HG02852 (cell line): ENCODE measurements around the gene KCNJ18.
"Not testable (repeated sequence)": the region's sequence is repeated elsewhere in the genome, so short reads cannot be mapped to it uniquely, and the experiment has no call there.

Experiments used
- ATAC-seq: cut with Tn5 transposase; IDR thresholded peaks from one replicate; pipeline ENCODE4 v1.9.1; 2021; ENCODE audit warnings: mild to moderate bottlenecking, moderate library complexity; ENCODE audit not compliant: unreplicated experiment

Gene KCNJ18

GRCh38 chr17:21670361-21671155 is 21.8 kb upstream of the KCNJ18 start:
- ATAC-seq = not testable (repeated sequence)

GRCh38 chr17:21671437-21671836 is 20.9 kb upstream of the KCNJ18 start:
- ATAC-seq = not testable (repeated sequence)

GRCh38 chr17:21671871-21672270 is 20.5 kb upstream of the KCNJ18 start:
- not testable (repeated sequence) for ATAC-seq

DNA sequence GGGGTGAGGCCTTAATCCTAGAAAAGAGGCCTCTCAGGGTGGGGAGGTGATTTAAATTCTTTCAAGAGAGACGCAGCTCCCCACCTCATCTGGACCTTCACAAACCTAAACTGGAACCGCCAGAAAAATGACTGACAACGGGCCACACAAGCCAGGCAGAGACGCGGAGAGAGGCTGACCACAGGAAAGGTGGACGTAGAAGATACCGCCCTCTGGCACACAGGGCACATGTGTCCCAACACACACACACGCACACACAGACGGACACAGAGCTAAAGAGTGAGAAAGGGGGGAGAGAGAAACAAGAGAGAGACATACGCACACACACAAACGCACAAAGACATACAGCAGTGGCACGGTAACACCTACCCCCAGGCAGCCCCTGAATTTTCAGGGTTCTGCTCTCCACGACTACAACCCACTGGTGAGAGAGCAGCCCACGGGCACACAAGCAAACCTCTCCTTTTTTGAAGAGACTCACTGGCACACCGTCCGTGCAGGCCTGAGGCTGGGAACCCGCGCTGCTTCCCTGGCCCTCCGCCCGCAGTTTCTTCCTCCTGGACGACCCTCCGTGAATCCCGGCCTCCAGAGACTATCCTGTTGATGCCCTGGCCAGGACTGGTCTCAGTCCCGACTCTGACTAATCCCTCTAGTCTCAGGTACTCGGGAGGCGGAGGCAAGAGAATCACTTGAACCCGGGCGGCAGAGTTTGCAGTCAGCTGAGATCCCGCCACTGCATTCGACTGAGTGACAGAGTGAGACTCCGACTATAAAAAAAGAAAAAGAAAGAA is 18.7 kb upstream of the KCNJ18 start:
- ATAC-seq = not testable (repeated sequence)

DNA sequence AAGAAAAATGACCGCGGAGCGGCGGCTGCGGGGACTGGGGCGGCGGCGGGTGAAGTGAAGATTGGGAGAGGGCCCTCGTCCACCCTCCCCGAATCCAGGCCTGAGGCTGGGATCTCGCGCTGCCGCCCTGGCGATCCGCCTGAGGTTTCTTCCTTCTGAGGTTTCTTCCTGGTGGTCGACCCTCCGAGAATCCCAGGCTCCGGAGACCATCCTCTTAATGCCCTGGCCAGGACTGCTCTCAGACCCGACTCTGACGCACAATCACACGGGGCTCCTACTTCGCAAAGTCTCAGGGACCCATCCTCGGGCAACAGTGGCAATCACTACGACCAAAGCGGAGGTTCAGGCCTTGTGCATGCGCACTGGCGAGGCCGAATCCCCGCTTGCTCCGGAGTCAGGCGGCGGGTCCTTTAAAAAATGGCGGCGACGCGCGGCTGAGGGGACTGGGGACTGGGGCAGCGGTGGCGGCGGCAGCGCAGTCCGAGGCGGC is 18.0 kb upstream of the KCNJ18 start:
- ATAC-seq = no peak

GRCh38 chr17:21674891-21675738 is 17.2 kb upstream of the KCNJ18 start:
- ATAC-seq = not testable (repeated sequence)

DNA sequence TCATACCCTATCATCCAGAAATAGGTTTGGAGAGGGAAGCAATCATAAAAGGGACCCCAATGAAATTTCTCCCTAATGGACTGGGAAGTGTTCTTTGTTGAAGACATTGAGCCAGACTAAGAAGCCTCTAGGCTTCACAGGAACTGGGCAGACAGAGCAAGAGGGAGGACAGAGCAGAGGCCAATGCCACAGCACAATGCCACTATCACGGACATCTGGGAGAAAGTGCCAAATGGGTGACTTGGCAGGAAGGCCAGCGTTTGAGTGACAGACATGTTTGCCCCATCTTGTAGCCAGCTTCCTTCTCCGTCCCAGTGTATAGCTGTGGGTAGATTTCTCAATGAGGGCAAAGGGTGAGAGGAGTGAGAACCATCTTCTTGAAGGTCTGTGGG is 16.6 kb upstream of the KCNJ18 start:
- not testable (repeated sequence) for ATAC-seq

GRCh38 chr17:21676281-21677111 is 15.8 kb upstream of the KCNJ18 start:
- no peak for ATAC-seq

DNA sequence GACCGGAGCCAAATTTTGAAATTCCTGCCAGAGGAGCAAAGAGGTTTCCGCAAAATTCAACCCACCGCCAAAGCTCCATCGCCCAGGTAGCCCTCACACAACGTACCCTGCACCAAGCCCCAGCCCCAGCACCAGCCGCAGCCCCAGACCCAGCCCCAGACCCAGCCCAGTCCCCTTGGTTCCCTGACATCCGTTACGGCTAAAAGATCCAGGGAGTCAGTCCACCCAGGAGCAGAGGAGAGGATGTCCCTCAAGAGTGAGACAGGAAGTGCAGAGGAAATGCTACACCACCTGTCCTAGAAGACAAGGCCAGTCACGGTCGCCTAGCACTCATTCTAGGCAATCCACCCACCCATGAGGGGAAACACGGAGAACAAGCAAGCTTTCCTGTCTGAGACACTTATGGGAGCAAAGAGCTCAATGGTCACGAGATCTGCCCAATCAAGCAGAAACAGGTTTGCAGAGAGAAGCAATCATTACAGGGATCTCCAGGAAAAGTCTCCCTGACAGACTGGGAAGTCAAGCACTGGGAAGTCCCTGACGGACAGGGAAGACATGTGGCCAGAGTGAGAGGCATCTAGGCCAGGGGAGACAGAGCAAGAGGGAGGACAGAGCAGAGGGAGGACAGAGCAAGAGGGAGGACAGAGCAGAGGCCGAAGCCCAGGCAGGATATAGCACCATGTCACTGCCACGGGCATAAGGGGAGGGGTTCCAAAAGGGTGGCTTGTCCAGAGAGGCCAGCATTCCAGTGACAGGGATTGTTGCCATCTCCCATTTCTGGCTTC is 15.0 kb upstream of the KCNJ18 start:
- ATAC-seq = no peak

DNA sequence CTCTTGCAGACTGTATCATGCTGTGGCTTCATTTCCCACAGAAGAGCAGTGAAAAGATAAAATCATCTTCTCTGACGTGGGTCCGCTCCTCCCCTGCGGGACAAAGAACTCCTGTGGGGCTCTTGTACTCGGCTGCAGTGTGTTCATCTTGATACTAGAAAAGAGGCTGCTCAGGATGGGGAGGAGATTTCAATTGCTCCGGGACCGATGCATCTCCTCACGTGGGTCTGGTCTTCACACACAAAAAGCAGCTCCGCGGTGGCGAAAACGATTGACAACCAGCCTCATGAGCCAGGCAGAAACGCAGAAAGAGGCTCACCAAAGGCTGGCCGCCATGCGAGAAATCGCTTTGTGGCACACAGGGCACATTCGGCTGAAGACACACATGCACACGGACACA is 14.4 kb upstream of the KCNJ18 start:
- ATAC-seq = no peak

DNA sequence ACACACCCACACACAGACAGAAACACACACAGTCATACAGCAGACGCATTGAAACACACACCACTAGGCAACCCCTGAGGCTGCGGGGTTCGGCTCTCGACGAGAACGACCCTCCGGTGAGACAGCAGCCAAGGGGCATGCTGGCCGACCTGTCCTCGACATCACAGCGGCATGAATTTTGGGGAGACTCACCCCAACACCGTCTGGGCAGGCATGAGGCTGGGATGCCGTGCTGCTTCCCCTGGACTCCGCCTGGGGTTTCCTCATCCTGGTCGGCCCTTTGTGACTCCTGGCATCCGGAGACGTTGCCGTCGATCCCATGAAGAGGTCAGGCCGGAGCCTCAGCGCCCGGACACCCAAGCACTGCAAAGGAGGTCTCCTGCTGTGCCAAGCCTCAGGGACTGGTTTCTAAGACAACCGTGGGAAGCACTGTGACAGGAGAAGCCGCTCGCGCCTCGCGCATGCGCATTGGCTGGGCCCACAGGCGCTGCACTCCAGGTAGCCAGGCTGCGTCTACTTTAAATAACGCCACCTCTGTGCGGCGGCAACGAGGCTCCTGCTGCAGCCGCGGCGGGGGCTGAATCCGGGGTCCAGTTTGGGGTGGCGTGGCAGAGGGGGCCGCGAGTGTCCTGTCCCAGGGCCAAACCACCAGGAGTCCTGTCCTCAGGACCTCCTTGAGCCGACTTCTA is 13.8 kb upstream of the KCNJ18 start:
- ATAC-seq = no peak

DNA sequence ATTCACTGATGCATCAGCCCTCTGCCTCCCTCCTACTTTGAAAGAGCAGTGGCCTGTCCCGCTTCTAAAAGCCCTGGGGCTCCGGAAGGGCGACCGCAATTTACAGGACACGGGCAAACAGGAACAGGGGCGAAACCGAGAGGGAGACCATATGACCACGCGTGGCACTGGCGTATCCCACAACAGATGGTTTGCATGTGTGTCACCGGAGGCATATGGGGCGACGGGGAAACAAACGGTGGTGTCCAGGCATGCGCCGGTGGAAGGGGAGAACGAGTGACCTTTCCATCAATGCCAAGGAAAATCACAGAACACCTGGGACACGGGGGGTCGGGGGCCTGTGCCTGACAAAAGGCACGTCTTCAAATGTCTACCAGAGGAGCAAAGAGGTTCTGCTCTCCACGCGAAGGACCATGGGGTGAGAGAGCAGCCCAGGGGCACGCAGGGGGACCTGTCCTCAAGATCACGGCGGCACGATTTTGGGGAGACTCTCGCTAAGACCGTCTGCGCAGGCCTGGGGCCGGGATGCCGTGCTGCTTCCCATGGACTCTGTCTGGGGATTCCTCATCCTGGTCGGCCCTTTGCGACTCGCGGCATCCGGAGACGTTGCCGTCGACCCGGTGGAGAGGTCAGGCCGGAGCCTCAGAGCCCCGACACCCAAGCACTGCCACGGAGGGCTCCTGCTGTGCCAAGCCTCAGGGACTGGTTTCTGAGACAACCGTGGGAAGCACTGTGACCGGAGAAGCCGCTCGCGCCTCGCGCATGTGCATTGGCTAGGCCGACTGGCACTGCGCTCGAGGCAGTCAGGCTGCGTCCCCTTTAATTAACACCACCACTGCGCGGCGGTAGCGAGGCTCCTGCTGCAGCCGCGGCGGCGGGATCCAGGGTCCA is 12.8 kb upstream of the KCNJ18 start:
- no peak for ATAC-seq

DNA sequence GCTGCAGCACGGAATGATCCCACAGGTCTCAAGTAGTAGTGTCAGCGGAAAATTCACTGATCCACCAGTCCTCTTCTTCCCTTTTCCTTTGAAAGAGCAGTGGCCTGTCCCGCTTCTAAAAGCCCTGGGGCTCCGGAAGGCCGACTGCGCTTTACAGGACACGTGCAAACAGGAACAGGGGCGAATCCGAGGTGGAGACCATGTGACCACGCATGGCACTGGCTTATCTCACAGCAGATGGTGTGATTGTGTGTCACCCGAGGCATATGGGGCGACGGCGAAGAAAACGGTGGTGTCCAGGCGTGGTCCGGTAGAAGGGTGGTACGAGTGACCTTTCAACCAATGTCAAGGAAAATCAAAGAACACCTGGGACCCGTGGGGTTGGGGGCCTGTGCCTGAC is 12.0 kb upstream of the KCNJ18 start:
- ATAC-seq = no peak

DNA sequence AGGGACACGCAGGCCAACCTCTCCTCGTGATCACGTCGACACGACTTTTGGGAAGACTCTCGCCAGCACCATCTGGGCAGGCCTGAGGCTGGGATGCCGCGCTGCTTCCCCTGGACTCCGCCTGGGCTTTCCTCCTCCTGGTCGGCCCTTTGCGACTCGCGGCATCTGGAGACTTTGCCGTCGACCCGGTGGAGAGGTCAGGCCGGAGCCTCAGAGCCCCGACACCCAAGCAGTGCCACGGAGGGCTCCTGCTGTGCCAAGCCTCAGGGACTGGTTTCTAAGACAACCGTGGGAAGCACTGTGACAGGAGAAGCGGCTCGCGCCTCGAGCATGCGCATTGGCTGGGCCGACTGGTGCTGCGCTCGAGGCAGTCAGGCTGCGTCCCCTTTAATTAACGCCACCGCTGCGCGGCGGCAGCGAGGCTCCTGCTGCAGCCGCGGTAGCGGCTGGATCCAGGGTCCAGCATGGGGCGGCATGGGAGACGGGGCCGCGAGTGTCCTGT is 11.4 kb upstream of the KCNJ18 start:
- not testable (repeated sequence) for ATAC-seq

DNA sequence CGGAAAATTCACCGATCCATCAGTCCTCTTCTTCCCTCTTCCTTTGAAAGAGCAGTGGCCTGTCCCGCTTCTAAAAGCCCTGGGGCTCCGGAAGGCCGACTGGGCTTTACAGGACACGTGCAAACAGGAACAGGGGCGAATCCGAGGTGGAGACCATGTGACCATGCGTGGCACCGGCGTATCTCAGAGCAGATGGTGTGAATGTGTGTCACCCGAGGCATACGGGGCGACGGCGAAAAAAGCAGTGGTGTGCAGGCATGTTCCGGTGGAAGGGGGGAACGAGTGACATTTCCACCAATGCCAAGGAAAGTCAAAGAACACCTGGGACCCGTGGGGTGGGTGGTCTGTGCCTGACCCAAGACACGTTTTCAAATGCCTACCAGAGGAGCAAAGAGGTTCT is 10.7 kb upstream of the KCNJ18 start:
- not testable (repeated sequence) for ATAC-seq

DNA sequence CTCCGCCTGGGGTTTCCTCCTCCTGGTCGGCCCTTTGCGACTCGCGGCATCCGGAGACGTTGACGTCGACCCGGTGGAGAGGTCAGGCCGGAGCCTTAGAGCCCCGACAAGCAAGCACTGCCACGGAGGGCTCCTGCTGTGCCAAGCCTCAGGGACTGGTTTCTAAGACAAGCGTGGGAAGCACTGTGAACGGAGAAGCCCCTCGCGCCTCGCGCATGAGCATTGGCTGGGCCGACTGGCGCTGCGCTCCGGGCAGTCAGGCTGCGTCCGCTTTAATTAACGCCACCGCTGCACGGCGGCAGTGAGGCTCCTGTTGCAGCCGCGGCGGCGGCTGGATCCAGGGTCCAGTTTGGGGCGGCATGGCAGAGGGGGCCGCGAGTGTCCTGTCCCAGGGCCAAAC is 10.2 kb upstream of the KCNJ18 start:
- ATAC-seq = not testable (repeated sequence)

GRCh38 chr17:21683142-21683712 is 9.1 kb upstream of the KCNJ18 start:
- not testable (repeated sequence) for ATAC-seq
